H1 (cell line): ENCODE measurements around the gene HS6ST3. TPM values are rescaled to one million over a fixed set of nuclear protein-coding genes. Genes with fewer than 3 reads are reported as not detected.

Experiments used
- BRCA1 ChIP-seq: IDR thresholded peaks from 2 replicates; pipeline ENCODE4 v1.6.1; 2012; ENCODE audit warnings: low read depth, low read length, improper control_type of control experiment
- CHD1 ChIP-seq: IDR thresholded peaks from 2 replicates; pipeline ENCODE4 v1.6.1; 2012; ENCODE audit warnings: low read depth, low read length, improper control_type of control experiment
- KDM1A ChIP-seq: fragments of 200-600, 300-600 bp; sonication (generic); IDR thresholded peaks from 2 replicates; pipeline ENCODE4 v1.7.1; 2016; ENCODE audit warnings: mild to moderate bottlenecking, low read length, borderline replicate concordance
- PHF8 ChIP-seq: fragments of 200-600 bp; sonication (generic); conservative IDR thresholded peaks from 2 replicates; pipeline ENCODE4 v1.7.1; 2012; ENCODE audit warnings: low read depth, mild to moderate bottlenecking, inconsistent platforms, low read length, moderate library complexity
- polyA plus RNA-seq, 7 experiments: library from polyadenylated mRNA; depleted of rRNA in 3 of 7; stranded (reverse) in 5 of 7; unstranded in 2 of 7; fragments of >200 nt in 5 of 7; fragments of 200-250 nt in 2 of 7; gene quantifications; 1 replicate in 5 of 7; 2 replicates in 1 of 7; 4 replicates in 1 of 7; pipeline versions ENCODE4 v1.2.1 to v1.2.3, GENCODE V29; 2011 to 2013; ENCODE audit warnings: missing spikeins in 2 of 7, mixed read lengths in 2 of 7
- total RNA-seq: library from RNA; stranded (reverse); fragmentation: NEBNext Ultra II Directional; extraction: Animal tissue kit (Norgen Biotek cat#: 25700); gene quantifications from 2 replicates; pipeline ENCODE4 v1.2.1, GENCODE V29; 2021

Gene HS6ST3
- total and polyA plus RNA-seq, 2 of the 8 experiments (the other 6 are each of a cell fraction or from before 2014, with no cell fraction given), result 0.45 to 1.2 TPM

- TF ChIP-seq PHF8 (no peak), KDM1A (no peak), CHD1 (no peak), BRCA1 (no peak)
Observed at GRCh38 chr13:96381681-96382080, 291.8 kb downstream of the HS6ST3 start (continued).
